ENCODE measurements around the gene NATD1. TPM values are rescaled to one million over a fixed set of nuclear protein-coding genes. Genes with fewer than 3 reads are reported as not detected.

Gene NATD1
- total RNA-seq, 4 donors from 2014 or later, result 2.4 to 5.1 (median 3.2) TPM

DNA sequence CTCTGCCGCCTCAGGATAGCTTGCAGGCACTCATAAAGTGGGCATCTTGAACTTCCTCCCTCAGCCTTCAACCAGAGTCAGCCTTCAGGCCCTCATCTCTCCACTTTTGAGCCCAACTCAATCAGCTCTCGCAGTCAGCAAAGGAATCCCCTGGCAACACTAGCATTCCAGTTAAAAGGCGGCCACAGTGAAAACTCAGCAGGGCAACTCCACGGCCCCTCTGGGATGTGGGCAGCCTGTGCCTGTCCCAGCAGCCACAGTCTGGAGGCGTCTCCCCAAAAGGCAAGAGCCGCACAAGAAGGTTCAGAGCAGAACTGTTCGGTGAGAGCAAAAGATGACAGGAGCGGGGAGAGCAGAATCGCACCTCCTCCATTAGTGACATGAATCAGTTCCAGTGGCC is 48.3 kb downstream of the NATD1 start:
- Histone ChIP-seq H3K4me1 (peaks cover 30 to 81% (median 39%) of the 10 kb centered on the region in 3 donors), H3K36me3 (peaks cover 0 to 57% (median 0%) of the 10 kb centered on the region in 3 donors), H3K9me3 (no peaks in the 10 kb centered on the region), H3K4me3 (no peak overlapping the region), H3K27me3 (no peaks in the 10 kb centered on the region), H3K27ac (no peak overlapping the region)
- DNase-seq, result no peak
- no peak for TF ChIP-seq POLR2A (IDR thresholded peaks at IDR 0.05)
- 71 to 75% methylated on average over 3 to 5 of the region's 9 CpGs for WGBS, 2 donors
- intact Hi-C loops (cut with DNase I), result no loop called here

DNA sequence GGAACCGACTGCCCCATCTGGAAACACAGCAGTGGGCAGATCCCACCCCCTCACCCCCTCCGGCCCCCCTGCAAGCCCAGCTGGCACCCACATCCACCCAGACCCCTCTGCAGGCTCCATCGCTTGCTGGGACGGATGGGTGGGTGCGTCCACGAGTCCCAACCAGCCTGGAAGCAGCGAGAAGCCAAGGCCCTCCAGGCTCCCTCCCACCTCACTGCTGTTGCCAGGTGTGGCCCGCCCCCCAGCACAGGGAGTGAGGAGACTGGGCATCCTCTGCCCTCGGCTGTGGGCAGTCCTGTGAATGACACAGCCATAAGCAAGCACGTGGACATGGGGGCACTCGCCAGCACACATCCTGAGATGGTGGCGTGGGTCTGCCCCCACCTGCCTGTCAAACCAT is 50.7 kb downstream of the NATD1 start:
- no CpG with 5 or more reads among the region's 12 CpGs for WGBS, 2 donors

DNA sequence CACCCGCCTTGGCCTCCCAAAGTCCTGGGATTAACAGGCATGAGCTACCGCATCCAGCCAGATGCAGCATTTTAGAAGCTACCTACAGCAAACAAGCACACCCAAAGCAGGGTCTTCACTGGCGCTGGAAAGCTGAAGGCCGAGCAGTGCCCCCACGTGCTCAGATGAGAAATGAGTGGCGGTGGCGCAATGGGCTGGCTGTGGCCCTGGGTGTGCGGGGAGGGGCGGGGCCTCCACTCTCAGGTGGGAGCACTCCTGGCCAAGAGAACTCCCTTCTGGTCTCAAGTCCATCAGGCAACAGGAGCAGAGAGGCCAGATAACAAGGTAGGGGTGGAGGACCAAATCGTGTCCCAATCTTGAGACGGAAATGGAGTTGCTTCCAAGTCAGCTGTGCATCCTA is 51.3 kb downstream of the NATD1 start:
- Histone ChIP-seq H3K4me1 (peaks cover 35 to 92% (median 36%) of the 10 kb centered on the region in 3 donors), H3K27me3 (no peaks in the 10 kb centered on the region), H3K27ac (peak overlapping the region in 3 of 4 donors; percentile 51 to 78 (median 71)), H3K4me3 (no peak overlapping the region), H3K36me3 (peaks cover 0 to 48% (median 7%) of the 10 kb centered on the region in 3 donors), H3K9me3 (no peaks in the 10 kb centered on the region)
- intact Hi-C loops (cut with DNase I), result no loop called here
- TF ChIP-seq, protein P1, sequence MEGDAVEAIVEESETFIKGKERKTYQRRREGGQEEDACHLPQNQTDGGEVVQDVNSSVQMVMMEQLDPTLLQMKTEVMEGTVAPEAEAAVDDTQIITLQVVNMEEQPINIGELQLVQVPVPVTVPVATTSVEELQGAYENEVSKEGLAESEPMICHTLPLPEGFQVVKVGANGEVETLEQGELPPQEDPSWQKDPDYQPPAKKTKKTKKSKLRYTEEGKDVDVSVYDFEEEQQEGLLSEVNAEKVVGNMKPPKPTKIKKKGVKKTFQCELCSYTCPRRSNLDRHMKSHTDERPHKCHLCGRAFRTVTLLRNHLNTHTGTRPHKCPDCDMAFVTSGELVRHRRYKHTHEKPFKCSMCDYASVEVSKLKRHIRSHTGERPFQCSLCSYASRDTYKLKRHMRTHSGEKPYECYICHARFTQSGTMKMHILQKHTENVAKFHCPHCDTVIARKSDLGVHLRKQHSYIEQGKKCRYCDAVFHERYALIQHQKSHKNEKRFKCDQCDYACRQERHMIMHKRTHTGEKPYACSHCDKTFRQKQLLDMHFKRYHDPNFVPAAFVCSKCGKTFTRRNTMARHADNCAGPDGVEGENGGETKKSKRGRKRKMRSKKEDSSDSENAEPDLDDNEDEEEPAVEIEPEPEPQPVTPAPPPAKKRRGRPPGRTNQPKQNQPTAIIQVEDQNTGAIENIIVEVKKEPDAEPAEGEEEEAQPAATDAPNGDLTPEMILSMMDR (IDR thresholded peaks at IDR 0.05), result no peak
- TF ChIP-seq POLR2A (IDR thresholded peaks at IDR 0.05), result no peak
- DNase-seq, result no peak
- 76% methylated on average over 5 of the region's 11 CpGs; no CpG with 5 or more reads in 1 of the 2 donors for WGBS, 2 donors

More for the DNA sequence above, 50.7 kb downstream of the NATD1 start:
- Histone ChIP-seq H3K9me3 (no peaks in the 10 kb centered on the region), H3K27me3 (no peaks in the 10 kb centered on the region), H3K4me3 (no peak overlapping the region), H3K4me1 (peaks cover 35 to 86% (median 36%) of the 10 kb centered on the region in 3 donors), H3K36me3 (peaks cover 0 to 47% (median 6%) of the 10 kb centered on the region in 3 donors), H3K27ac (peak overlapping the region in 1 of 4 donors; percentile 78)
- TF ChIP-seq POLR2A (IDR thresholded peaks at IDR 0.05), result no peak
- TF ChIP-seq, protein P1 (IDR thresholded peaks at IDR 0.05), result no peak
- DNase-seq, result no peak
- intact Hi-C loops (cut with DNase I), result no loop called here

DNA sequence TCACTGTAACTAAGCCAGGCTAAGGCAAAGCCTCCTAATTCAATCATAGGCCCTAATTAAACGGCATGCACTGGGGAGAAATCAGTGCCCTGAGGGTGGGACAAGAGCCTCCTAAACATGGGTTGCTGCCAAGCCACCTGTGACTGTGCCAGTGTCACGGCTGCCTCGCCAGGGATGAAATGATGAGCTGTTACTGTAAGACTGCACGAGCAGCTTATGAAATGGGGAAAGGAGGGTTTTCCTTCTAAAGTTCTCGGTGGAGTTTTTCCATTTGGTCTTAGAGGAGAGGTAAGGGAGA is 52.0 kb downstream of the NATD1 start:
- intact Hi-C loops (cut with DNase I), result no loop called here
- no peak overlapping the region for H3K4me3 ChIP-seq

DNA sequence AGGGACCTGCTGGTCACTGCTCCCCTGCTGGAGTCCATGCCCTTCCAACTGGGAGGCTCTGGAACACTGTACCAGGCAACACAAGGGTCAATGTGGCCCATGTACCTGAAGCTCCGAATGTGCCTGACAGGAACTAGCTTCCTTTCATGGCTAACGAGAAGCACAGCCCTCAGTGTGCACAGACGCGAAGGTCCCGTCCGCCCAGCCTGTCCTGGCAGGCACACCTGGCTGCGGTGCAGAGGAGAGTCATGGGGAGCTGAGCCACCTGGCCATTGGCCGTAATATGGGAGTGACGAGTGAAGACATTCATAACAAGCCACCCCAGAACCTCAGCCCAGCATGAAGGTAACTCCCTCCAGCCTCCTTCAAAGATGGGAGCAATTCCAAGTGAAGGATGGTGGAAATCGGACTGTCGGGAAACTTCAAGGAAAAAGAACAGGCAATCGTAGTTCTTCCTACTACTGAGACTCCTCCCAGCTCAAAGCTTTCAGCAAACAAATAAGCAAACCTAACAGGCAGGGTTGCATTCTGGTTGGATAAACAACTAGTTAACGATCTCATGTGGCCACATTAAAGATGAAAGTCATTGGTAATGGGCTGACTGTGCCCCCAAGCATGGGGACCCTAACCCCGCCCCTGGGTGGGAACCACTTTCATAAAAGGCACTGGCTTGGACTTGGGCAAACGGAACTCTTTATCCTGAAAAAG is 52.5 kb downstream of the NATD1 start:
- H3K36me3 ChIP-seq, result peaks cover 0 to 43% (median 7%) of the 10 kb centered on the region in 3 donors
- H3K27ac ChIP-seq, result peak overlapping the region; percentile 29 to 78 (median 61)
- DNase-seq, result no peak
- no peaks in the 10 kb centered on the region for H3K9me3 ChIP-seq
- peaks cover 35 to 98% (median 47%) of the 10 kb centered on the region in 3 donors for H3K4me1 ChIP-seq
- no peaks in the 10 kb centered on the region for H3K27me3 ChIP-seq
- WGBS, 2 donors, result 23 to 60% methylated on average over 7 to 13 of the region's 15 CpGs
- TF ChIP-seq, protein P1 (IDR thresholded peaks at IDR 0.05), result no peak
- no peak for TF ChIP-seq POLR2A (IDR thresholded peaks at IDR 0.05)
- intact Hi-C loops (cut with DNase I), result no loop called here
- H3K4me3 ChIP-seq, result peak overlapping the region in 1 of 4 donors; percentile 31

More for the DNA sequence above, 52.0 kb downstream of the NATD1 start:
- Histone ChIP-seq H3K27me3 (no peaks in the 10 kb centered on the region), H3K36me3 (peaks cover 0 to 46% (median 7%) of the 10 kb centered on the region in 3 donors), H3K4me1 (peaks cover 35 to 96% (median 42%) of the 10 kb centered on the region in 3 donors), H3K9me3 (no peaks in the 10 kb centered on the region), H3K27ac (peak overlapping the region; percentile 29 to 78 (median 61))
- 21 to 33% methylated on average over 5 of the region's 5 CpGs for WGBS, 2 donors
- DNase-seq, result no peak
- TF ChIP-seq, protein P1 (IDR thresholded peaks at IDR 0.05), result no peak
- no peak for TF ChIP-seq POLR2A (IDR thresholded peaks at IDR 0.05)
